Activated CD4-positive, alpha-beta T cell treated with anti-CD3 and anti-CD28 coated beads for 36 hours (primary cell): ENCODE results near the gene GGT5. TPM values are rescaled to one million over a fixed set of nuclear protein-coding genes. Genes with fewer than 3 reads are reported as not detected.

Experiments used
- ATAC-seq: fragments of 200-7000 bp; cut with Tn5 transposase; one replicate; pipeline ENCODE4 v1.10.0; 2021; ENCODE audit warnings: mild to moderate bottlenecking, moderate library complexity
- CTCF ChIA-PET: fragments of 350-600 bp; sonication (Branson Sonifier 250); formaldehyde crosslinking; loops from one replicate; lab custom pipeline; 2021; ENCODE audit warnings: antibody characterized with exemption; lab: Charles Lee
- POLR2A ChIA-PET: fragments of 350-600 bp; sonication (Branson Sonifier 250); formaldehyde crosslinking; loops from one replicate; lab custom pipeline; 2021; ENCODE audit warnings: antibody characterized with exemption, inconsistent platforms; lab: Charles Lee
- DNase-seq: peaks from one replicate; pipeline ENCODE4 v3.0.0-alpha.2; 2020
- H3K27ac Mint-ChIP-seq: one replicate; pipeline ENCODE4 v1.8.0; 2021; ENCODE audit warnings: mixed read lengths
- H3K27me3 Mint-ChIP-seq: one replicate; pipeline ENCODE4 v1.8.0; 2021; ENCODE audit warnings: mixed read lengths
- H3K36me3 Mint-ChIP-seq: one replicate; pipeline ENCODE4 v1.8.0; 2021; ENCODE audit warnings: low read depth, mixed read lengths
- H3K4me1 Mint-ChIP-seq: one replicate; pipeline ENCODE4 v1.8.0; 2021; ENCODE audit warnings: mixed read lengths
- H3K4me3 Mint-ChIP-seq: one replicate; pipeline ENCODE4 v1.8.0; 2021; ENCODE audit warnings: mild to moderate bottlenecking, moderate library complexity, mixed read lengths
- H3K9me3 Mint-ChIP-seq: one replicate; pipeline ENCODE4 v1.8.0; 2021; ENCODE audit warnings: low read depth, mixed read lengths
- intact Hi-C, 2 experiments: fragments of 100-400 bp; cut with DNase I in 1 of 2; cut with micrococcal nuclease in 1 of 2; formaldehyde crosslinking; loops; one replicate each; pipeline versions ENCODE4 v1.14.2 to v1.15.1; 2022 to 2024; cut with DNase I, micrococcal nuclease
- total RNA-seq, 2 experiments: library from RNA; stranded (reverse); gene quantifications; one replicate each; pipeline ENCODE4 v1.2.3, GENCODE V29; 2021

The GGT5 gene
- total RNA-seq, 2 experiments from 2014 or later, result 0.04 TPM; not detected in 1

GRCh38 chr22:24232725-24233124 lies 12.2 kb downstream of the GGT5 start:
- POLR2A ChIA-PET, result no interaction called here
- CTCF ChIA-PET, result no interaction called here
- intact Hi-C loops, result loop anchor here in 1 of 2 experiments (5.0 kb wide), 1 partner anchor 40 kb away; no protein-coding TSS in a partner anchor
- Mint-ChIP-seq H3K9me3 (no peaks in the 10 kb centered on the region), H3K36me3 (no peaks in the 10 kb centered on the region), H3K4me1 (peaks cover 2% of the 10 kb centered on the region), H3K4me3 (no peak overlapping the region), H3K27me3 (no peaks in the 10 kb centered on the region), H3K27ac (no peak overlapping the region)
- ATAC-seq (no peak), DNase-seq (no peak)

GRCh38 chr22:24232124-24232523 lies 12.8 kb downstream of the GGT5 start:
- intact Hi-C loops, result loop anchor here in 1 of 2 experiments (5.0 kb wide), 1 partner anchor 40 kb away; no protein-coding TSS in a partner anchor
- Mint-ChIP-seq H3K36me3 (no peaks in the 10 kb centered on the region), H3K27me3 (no peaks in the 10 kb centered on the region), H3K9me3 (no peaks in the 10 kb centered on the region), H3K4me3 (no peak overlapping the region), H3K27ac (no peak overlapping the region), H3K4me1 (peaks cover 2% of the 10 kb centered on the region)
- no peak for DNase-seq
- ChIA-PET CTCF (interaction anchor here (0.6 to 0.7 kb wide), 3 partner anchors 55 to 291 kb away, joined by 3 to 5 read pairs (median 3); no protein-coding TSS in a partner anchor), POLR2A (no interaction called here)
- ATAC-seq, result no peak

- Mint-ChIP-seq H3K4me3 (no peak overlapping the region), H3K27me3 (no peaks in the 10 kb centered on the region), H3K36me3 (no peaks in the 10 kb centered on the region), H3K27ac (peak overlapping the region; percentile 42), H3K4me1 (peaks cover 2% of the 10 kb centered on the region), H3K9me3 (no peaks in the 10 kb centered on the region)
- DNase-seq (no peak), ATAC-seq (no peak)
- intact Hi-C loops, result loop anchor here in 1 of 2 experiments (5.0 kb wide), 1 partner anchor 39 kb away; no protein-coding TSS in a partner anchor
- ChIA-PET POLR2A (no interaction called here), CTCF (interaction anchor here (0.6 to 1.3 kb wide), 8 partner anchors 16 to 291 kb away, joined by 3 to 5 read pairs (median 3); no protein-coding TSS in a partner anchor)
Observed at GRCh38 chr22:24231706-24232105, 13.2 kb downstream of the GGT5 start.

GRCh38 chr22:24230911-24231656 lies 13.8 kb downstream of the GGT5 start:
- intact Hi-C loops, result loop anchor here in 1 of 2 experiments (5.0 kb wide), 1 partner anchor 39 kb away; no protein-coding TSS in a partner anchor
- no peaks in the 10 kb centered on the region for H3K9me3 Mint-ChIP-seq
- DNase-seq (peak; percentile 85), ATAC-seq (peak; percentile 91)
- H3K27me3 Mint-ChIP-seq, result no peaks in the 10 kb centered on the region
- H3K4me1 Mint-ChIP-seq, result peaks cover 2% of the 10 kb centered on the region
- peak overlapping the region; percentile 42 for H3K27ac Mint-ChIP-seq
- ChIA-PET POLR2A (no interaction called here), CTCF (interaction anchor here (0.6 to 1.9 kb wide), 9 partner anchors 11 to 145 kb away, joined by 3 to 5 read pairs (median 3); no protein-coding TSS in a partner anchor)
- H3K36me3 Mint-ChIP-seq, result no peaks in the 10 kb centered on the region
- H3K4me3 Mint-ChIP-seq, result peak overlapping the region; percentile 19

GRCh38 chr22:24225951-24226350 lies 18.9 kb downstream of the GGT5 start:
- Mint-ChIP-seq H3K4me1 (no peaks in the 10 kb centered on the region), H3K27me3 (no peaks in the 10 kb centered on the region), H3K9me3 (no peaks in the 10 kb centered on the region), H3K36me3 (no peaks in the 10 kb centered on the region), H3K4me3 (no peak overlapping the region), H3K27ac (no peak overlapping the region)
- intact Hi-C loops, result no loop called here
- ChIA-PET POLR2A (no interaction called here), CTCF (interaction anchor here (0.6 kb wide), 1 partner anchor 296 kb away, joined by 3 read pairs; no protein-coding TSS in a partner anchor)
- ATAC-seq (no peak), DNase-seq (no peak)

- intact Hi-C loops, result no loop called here
- CTCF ChIA-PET, result interaction anchor here (1.0 kb wide), 1 partner anchor 15 kb away, joined by 4 read pairs; no protein-coding TSS in a partner anchor
- H3K27ac Mint-ChIP-seq, result no peak overlapping the region
- POLR2A ChIA-PET, result no interaction called here
- no peaks in the 10 kb centered on the region for H3K27me3 Mint-ChIP-seq
- DNase-seq (no peak), ATAC-seq (no peak)
- H3K9me3 Mint-ChIP-seq, result no peaks in the 10 kb centered on the region
- H3K4me3 Mint-ChIP-seq, result no peak overlapping the region
- no peaks in the 10 kb centered on the region for H3K4me1 Mint-ChIP-seq
- no peaks in the 10 kb centered on the region for H3K36me3 Mint-ChIP-seq
Observed at GRCh38 chr22:24225044-24225601, 19.8 kb downstream of the GGT5 start.

- CTCF ChIA-PET, result interaction anchor here (1.0 kb wide), 1 partner anchor 15 kb away, joined by 4 read pairs; no protein-coding TSS in a partner anchor
Observed at GRCh38 chr22:24224468-24224867, 20.4 kb downstream of the GGT5 start.

GRCh38 chr22:24219750-24220149 lies 25.1 kb downstream of the GGT5 start:
- H3K27ac Mint-ChIP-seq, result no peak overlapping the region

More at GRCh38 chr22:24224468-24224867, 20.4 kb downstream of the GGT5 start:
- Mint-ChIP-seq H3K36me3 (no peaks in the 10 kb centered on the region), H3K4me1 (no peaks in the 10 kb centered on the region), H3K4me3 (no peak overlapping the region), H3K27me3 (no peaks in the 10 kb centered on the region), H3K27ac (no peak overlapping the region), H3K9me3 (no peaks in the 10 kb centered on the region)
- intact Hi-C loops, result no loop called here
- ATAC-seq (no peak), DNase-seq (no peak)
- POLR2A ChIA-PET, result no interaction called here

GRCh38 chr22:24217384-24217783 lies 27.5 kb downstream of the GGT5 start:
- no peak overlapping the region for H3K4me3 Mint-ChIP-seq
- ChIA-PET CTCF (no interaction called here), POLR2A (interaction anchor here (0.6 kb wide), 1 partner anchor 12 kb away, joined by 3 read pairs; no protein-coding TSS in a partner anchor)
- H3K27ac Mint-ChIP-seq, result no peak overlapping the region
- no peaks in the 10 kb centered on the region for H3K36me3 Mint-ChIP-seq
- no peak for ATAC-seq
- no peaks in the 10 kb centered on the region for H3K4me1 Mint-ChIP-seq
- no peaks in the 10 kb centered on the region for H3K27me3 Mint-ChIP-seq
- intact Hi-C loops, result no loop called here
- H3K9me3 Mint-ChIP-seq, result no peaks in the 10 kb centered on the region
- no peak for DNase-seq

More at GRCh38 chr22:24219750-24220149, 25.1 kb downstream of the GGT5 start:
- no peak for ATAC-seq
- no peak for DNase-seq
- Mint-ChIP-seq H3K9me3 (no peaks in the 10 kb centered on the region), H3K4me3 (no peak overlapping the region), H3K27me3 (no peaks in the 10 kb centered on the region), H3K4me1 (no peaks in the 10 kb centered on the region), H3K36me3 (no peaks in the 10 kb centered on the region)
- POLR2A ChIA-PET, result no interaction called here
- intact Hi-C loops, result no loop called here
- CTCF ChIA-PET, result no interaction called here

GRCh38 chr22:24216541-24217209 lies 28.2 kb downstream of the GGT5 start:
- no peak for DNase-seq
- no peaks in the 10 kb centered on the region for H3K4me1 Mint-ChIP-seq
- CTCF ChIA-PET, result interaction anchor here (1.4 kb wide), 1 partner anchor 15 kb away, joined by 3 read pairs; no protein-coding TSS in a partner anchor
- POLR2A ChIA-PET, result interaction anchor here (0.6 kb wide), 1 partner anchor 11 kb away, joined by 3 read pairs; no protein-coding TSS in a partner anchor
- no peak overlapping the region for H3K4me3 Mint-ChIP-seq
- intact Hi-C loops, result no loop called here
- H3K36me3 Mint-ChIP-seq, result no peaks in the 10 kb centered on the region
- ATAC-seq, result no peak
- no peak overlapping the region for H3K27ac Mint-ChIP-seq
- H3K9me3 Mint-ChIP-seq, result no peaks in the 10 kb centered on the region
- no peaks in the 10 kb centered on the region for H3K27me3 Mint-ChIP-seq
